ENCODE measurements around the gene RASAL1. TPM values are rescaled to one million over a fixed set of nuclear protein-coding genes. Genes with fewer than 3 reads are reported as not detected.

Gene RASAL1
- total RNA-seq, result 0.41 TPM
- long read RNA-seq, partial matches to known transcripts, result 0 of 1 reads
- long read RNA-seq, other reads (novel, unspliced or antisense), result 1 of 1 reads

GRCh38 chr12:113135178-113136127 lies at the start of gene RASAL1:
Gene RASAL1 (minus strand): TSS chr12:113135761. CDS start chr12:113135462, 299 bp downstream.
- H3K27ac ChIP-seq, result no peak within 1 kb of the TSS
- H3K4me1 ChIP-seq, result peaks cover 7% of the 10 kb centered on the region
- peak; percentile 46 for DNase-seq
- H3K9me3 ChIP-seq, result no peaks in the 10 kb centered on the region
- H3K27me3 ChIP-seq (ENCODE audit: low read depth), result peaks cover 38% of the 10 kb centered on the region
- peak; percentile 51 to 63 for ATAC-seq
- intact Hi-C loops (cut with DNase I), result no loop called here
- TF ChIP-seq CTCF (IDR thresholded peaks at IDR 0.05), result peak; percentile 25
- no peak within 1 kb of the TSS for H3K4me3 ChIP-seq
- H3K36me3 ChIP-seq, result no peaks in the 10 kb centered on the region

GRCh38 chr12:113184900-113185179 lies 49.3 kb upstream of the RASAL1 start:
- TF ChIP-seq CTCF (IDR thresholded peaks at IDR 0.05), result no peak
- DNase-seq (peak; percentile 92), ATAC-seq (peak; percentile 92 to 96)
- Histone ChIP-seq H3K4me1 (peaks cover 28% of the 10 kb centered on the region), H3K27me3 (ENCODE audit: low read depth) (no peaks in the 10 kb centered on the region), H3K36me3 (peaks cover 18% of the 10 kb centered on the region), H3K4me3 (peak overlapping the region; percentile 99), H3K27ac (peak overlapping the region; percentile 98), H3K9me3 (no peaks in the 10 kb centered on the region)
- intact Hi-C loops (cut with DNase I), result no loop called here

GRCh38 chr12:113184098-113184899 lies 48.7 kb upstream of the RASAL1 start:
- Histone ChIP-seq H3K4me1 (peaks cover 28% of the 10 kb centered on the region), H3K9me3 (no peaks in the 10 kb centered on the region), H3K36me3 (peaks cover 24% of the 10 kb centered on the region), H3K27me3 (ENCODE audit: low read depth) (no peaks in the 10 kb centered on the region), H3K27ac (peak overlapping the region; percentile 98), H3K4me3 (peak overlapping the region; percentile 99)
- DNase-seq, result peak; percentile 84
- intact Hi-C loops (cut with DNase I), result no loop called here
- TF ChIP-seq CTCF (IDR thresholded peaks at IDR 0.05), result no peak
- peak; percentile 59 to 65 for ATAC-seq

- ATAC-seq, result no peak
- no peak for TF ChIP-seq CTCF (IDR thresholded peaks at IDR 0.05)
- intact Hi-C loops (cut with DNase I), result no loop called here
Measured at GRCh38 chr12:113183030-113183589, 47.5 kb upstream of the RASAL1 start.

GRCh38 chr12:113181975-113182374 lies 46.4 kb upstream of the RASAL1 start:
- H3K4me1 ChIP-seq, result peaks cover 24% of the 10 kb centered on the region
- DNase-seq, result no peak
- intact Hi-C loops (cut with DNase I), result no loop called here
- no peak overlapping the region for H3K27ac ChIP-seq
- H3K9me3 ChIP-seq, result no peaks in the 10 kb centered on the region
- no peaks in the 10 kb centered on the region for H3K27me3 ChIP-seq (ENCODE audit: low read depth)
- no peak overlapping the region for H3K4me3 ChIP-seq
- ATAC-seq, result no peak
- peaks cover 47% of the 10 kb centered on the region for H3K36me3 ChIP-seq
- TF ChIP-seq CTCF (IDR thresholded peaks at IDR 0.05), result no peak

More at GRCh38 chr12:113183030-113183589, 47.5 kb upstream of the RASAL1 start:
- Histone ChIP-seq H3K4me1 (peaks cover 28% of the 10 kb centered on the region), H3K4me3 (no peak overlapping the region), H3K27me3 (ENCODE audit: low read depth) (no peaks in the 10 kb centered on the region), H3K36me3 (peaks cover 35% of the 10 kb centered on the region), H3K9me3 (no peaks in the 10 kb centered on the region), H3K27ac (no peak overlapping the region)
- DNase-seq, result no peak
